Ishikawa (cell line): ENCODE measurements around the gene DNMT3A.

Source experiments
- CEBPB ChIP-seq: IDR thresholded peaks from 2 replicates; pipeline ENCODE4 v1.6.1; 2012
- CREB1 ChIP-seq: IDR thresholded peaks from 2 replicates; pipeline ENCODE4 v1.6.1; 2012; ENCODE audit warnings: low read depth
- EGR1 ChIP-seq: IDR thresholded peaks from 2 replicates; pipeline ENCODE4 v1.6.1; 2012
- EP300 ChIP-seq: IDR thresholded peaks from 2 replicates; pipeline ENCODE4 v1.6.1; 2012; ENCODE audit warnings: borderline replicate concordance
- FOXM1 ChIP-seq: IDR thresholded peaks from 2 replicates; pipeline ENCODE4 v1.6.1; 2012; ENCODE audit warnings: low read depth, borderline replicate concordance
- MAX ChIP-seq: IDR thresholded peaks from 2 replicates; pipeline ENCODE4 v1.6.1; 2012
- NFIC ChIP-seq: IDR thresholded peaks from 2 replicates; pipeline ENCODE4 v1.6.1; 2012
- RAD21 ChIP-seq: IDR thresholded peaks from 2 replicates; pipeline ENCODE4 v1.6.1; 2012; ENCODE audit warnings: low read depth
- REST ChIP-seq: IDR thresholded peaks from 2 replicates; pipeline ENCODE4 v1.6.1; 2012; ENCODE audit warnings: low read depth, mild to moderate bottlenecking
- TAF1 ChIP-seq: IDR thresholded peaks from 2 replicates; pipeline ENCODE4 v1.6.1; 2012; ENCODE audit warnings: low read depth, mild to moderate bottlenecking
- TCF12 ChIP-seq: IDR thresholded peaks from 2 replicates; pipeline ENCODE4 v1.6.1; 2012; ENCODE audit warnings: low read depth
- TEAD4 ChIP-seq: IDR thresholded peaks from 2 replicates; pipeline ENCODE4 v1.6.1; 2012
- USF1 ChIP-seq: IDR thresholded peaks from 2 replicates; pipeline ENCODE4 v1.6.1; 2012
- YY1 ChIP-seq: IDR thresholded peaks from 2 replicates; pipeline ENCODE4 v1.6.1; 2012; ENCODE audit warnings: low read depth
- ZBTB7A ChIP-seq: IDR thresholded peaks from 2 replicates; pipeline ENCODE4 v1.6.1; 2012; ENCODE audit warnings: low read depth

DNMT3A gene

GRCh38 chr2:25295621-25296020, 46.1 kb downstream of the DNMT3A start:
- no peak for TF ChIP-seq TEAD4
- TF ChIP-seq CEBPB: no peak
- TF ChIP-seq FOXM1: no peak
- TF ChIP-seq CREB1: no peak

GRCh38 chr2:25294573-25295462, 46.9 kb downstream of the DNMT3A start:
- TF ChIP-seq TEAD4 (no peak), FOXM1 (no peak), YY1 (no peak), CEBPB (no peak), MAX (no peak), TCF12 (no peak), NFIC (no peak), USF1 (peak; percentile 52; the same call in 1 of the 2 replicates)

- TF ChIP-seq MAX: no peak
Measured at GRCh38 chr2:25293958-25294562, 47.7 kb downstream of the DNMT3A start.

GRCh38 chr2:25293145-25293544, 48.6 kb downstream of the DNMT3A start:
- no peak for TF ChIP-seq TAF1
- TF ChIP-seq ZBTB7A: no peak
- no peak for TF ChIP-seq TEAD4
- TF ChIP-seq EP300: no peak
- TF ChIP-seq EGR1: no peak
- no peak for TF ChIP-seq RAD21
- no peak for TF ChIP-seq TCF12
- no peak for TF ChIP-seq NFIC
- TF ChIP-seq CREB1: no peak
- no peak for TF ChIP-seq REST
- no peak for TF ChIP-seq USF1
- TF ChIP-seq FOXM1: no peak
- no peak for TF ChIP-seq CEBPB
- TF ChIP-seq YY1: no peak
- no peak for TF ChIP-seq MAX

- TF ChIP-seq TAF1: no peak
- TF ChIP-seq RAD21: no peak
Measured at GRCh38 chr2:25292408-25292807, 49.3 kb downstream of the DNMT3A start.

GRCh38 chr2:25290811-25291495, 50.8 kb downstream of the DNMT3A start:
- TF ChIP-seq TCF12 (no peak), REST (no peak), MAX (no peak), EP300 (no peak)
